ENCODE results near the gene AMH.

Gene AMH

DNA sequence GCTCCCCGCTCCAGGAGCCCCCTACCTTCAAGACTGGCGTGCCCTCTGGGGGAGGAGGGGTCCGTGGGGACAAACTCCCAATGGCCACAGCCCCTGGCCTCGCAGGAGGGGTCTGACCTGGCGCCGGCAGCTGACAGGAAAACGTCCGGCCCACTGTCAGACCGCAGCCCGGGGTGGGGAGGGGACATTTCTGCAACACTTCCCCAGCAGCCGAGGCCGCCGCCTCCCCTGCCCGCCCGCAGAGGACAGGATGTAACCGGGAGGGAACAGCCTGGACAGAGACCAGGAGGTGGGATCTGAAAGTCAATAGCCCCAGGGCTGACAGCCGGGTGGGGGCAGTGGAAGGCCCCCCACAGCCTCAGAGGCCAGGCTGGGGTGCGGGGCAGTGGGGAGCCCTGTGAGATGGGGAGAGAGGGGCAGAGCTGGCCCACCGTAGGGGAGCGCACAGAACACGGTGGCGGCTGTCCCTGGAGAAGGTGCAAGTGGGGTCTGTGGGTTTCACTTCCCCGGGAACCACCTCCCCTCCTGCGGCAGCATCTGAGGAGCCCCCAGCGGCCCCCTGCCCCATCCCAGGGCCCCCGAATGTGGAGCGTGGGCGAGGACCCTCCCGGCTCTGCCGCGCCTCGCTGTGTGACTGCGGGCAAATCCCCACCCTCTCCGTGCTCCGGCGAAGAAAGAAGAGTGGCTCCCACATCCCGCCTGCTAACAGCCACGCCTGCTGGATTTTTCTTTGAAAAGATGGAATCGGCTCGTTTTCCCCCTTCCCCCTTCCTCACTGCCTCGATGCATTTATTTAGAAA is 33.1 kb downstream of the AMH start, which contains the start of gene PEAK3:
Gene PEAK3, minus strand, starts transcription at position 114 of the 800 bp plus-strand sequence. CDS start 1,244 bp downstream, outside the sequence.
- H3K4me3 ChIP-seq (ENCODE audit: low read depth, low read length): no peak within 1 kb of the TSS
- TF ChIP-seq, protein P1, sequence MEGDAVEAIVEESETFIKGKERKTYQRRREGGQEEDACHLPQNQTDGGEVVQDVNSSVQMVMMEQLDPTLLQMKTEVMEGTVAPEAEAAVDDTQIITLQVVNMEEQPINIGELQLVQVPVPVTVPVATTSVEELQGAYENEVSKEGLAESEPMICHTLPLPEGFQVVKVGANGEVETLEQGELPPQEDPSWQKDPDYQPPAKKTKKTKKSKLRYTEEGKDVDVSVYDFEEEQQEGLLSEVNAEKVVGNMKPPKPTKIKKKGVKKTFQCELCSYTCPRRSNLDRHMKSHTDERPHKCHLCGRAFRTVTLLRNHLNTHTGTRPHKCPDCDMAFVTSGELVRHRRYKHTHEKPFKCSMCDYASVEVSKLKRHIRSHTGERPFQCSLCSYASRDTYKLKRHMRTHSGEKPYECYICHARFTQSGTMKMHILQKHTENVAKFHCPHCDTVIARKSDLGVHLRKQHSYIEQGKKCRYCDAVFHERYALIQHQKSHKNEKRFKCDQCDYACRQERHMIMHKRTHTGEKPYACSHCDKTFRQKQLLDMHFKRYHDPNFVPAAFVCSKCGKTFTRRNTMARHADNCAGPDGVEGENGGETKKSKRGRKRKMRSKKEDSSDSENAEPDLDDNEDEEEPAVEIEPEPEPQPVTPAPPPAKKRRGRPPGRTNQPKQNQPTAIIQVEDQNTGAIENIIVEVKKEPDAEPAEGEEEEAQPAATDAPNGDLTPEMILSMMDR (IDR thresholded peaks at IDR 0.05; ENCODE audit: insufficient read depth, low read depth, low read length, missing control alignments): no peak
- DNase-seq (ENCODE audit: low read depth): peak; percentile 45

DNA sequence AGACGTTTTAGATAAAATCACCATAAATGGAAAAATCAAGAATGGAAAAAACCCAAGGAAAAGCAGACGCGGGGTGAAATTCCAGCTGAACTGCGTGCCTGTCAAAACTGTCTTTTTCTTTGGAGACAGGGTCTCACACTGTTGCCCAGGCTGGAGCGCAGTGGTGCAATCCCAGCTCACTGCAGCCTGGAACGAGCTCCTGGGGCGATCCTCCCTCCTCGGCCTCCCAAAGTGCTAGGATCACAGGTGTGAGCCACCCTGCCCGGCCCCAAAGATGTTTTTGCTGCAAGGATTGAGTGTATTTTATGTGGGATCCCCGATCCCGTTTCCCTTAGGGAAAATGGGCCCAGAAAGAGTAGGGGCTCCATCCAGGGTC is 33.7 kb downstream of the AMH start:
- TF ChIP-seq, protein P1 (IDR thresholded peaks at IDR 0.05; ENCODE audit: insufficient read depth, low read depth, low read length, missing control alignments): no peak
- H3K4me3 ChIP-seq (ENCODE audit: low read depth, low read length): no peak overlapping the region

DNA sequence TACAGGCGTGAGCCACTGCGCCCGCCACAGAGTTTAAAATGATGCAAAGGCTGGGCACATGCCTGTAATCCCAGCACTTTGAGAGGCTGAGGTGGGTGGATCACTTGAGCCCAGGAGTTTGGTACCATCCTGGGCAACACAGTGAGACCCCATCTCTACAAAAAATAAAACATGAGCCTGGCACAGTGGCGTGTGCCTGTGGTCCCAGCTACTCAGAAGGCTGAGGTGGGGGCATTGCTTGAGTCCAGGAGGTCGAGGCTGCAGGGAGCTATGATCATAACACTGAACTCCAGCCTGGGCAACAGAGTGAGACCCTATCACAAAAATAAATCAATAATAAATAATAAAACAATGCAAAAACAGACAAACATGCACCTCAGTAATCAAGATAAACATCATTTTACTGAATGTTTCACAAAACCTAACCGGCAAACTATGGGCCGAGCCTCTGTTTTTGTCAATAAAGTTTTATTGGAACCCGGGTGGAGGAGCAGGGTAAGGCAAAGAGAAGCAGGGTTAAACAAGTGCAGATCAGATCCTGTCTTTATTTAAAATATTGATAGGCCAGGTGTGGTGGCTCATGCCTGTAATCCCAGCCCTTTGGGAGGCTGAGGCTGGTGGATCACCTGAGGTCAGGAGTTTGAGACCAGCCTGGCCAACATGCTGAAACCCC is 34.8 kb downstream of the AMH start:
- DNase-seq (ENCODE audit: low read depth): no peak
- no peak overlapping the region for H3K4me3 ChIP-seq (ENCODE audit: low read depth, low read length)
- TF ChIP-seq, protein P1 (IDR thresholded peaks at IDR 0.05; ENCODE audit: insufficient read depth, low read depth, low read length, missing control alignments): no peak

More for the DNA sequence above, 33.7 kb downstream of the AMH start:
- no peak for DNase-seq (ENCODE audit: low read depth)

DNA sequence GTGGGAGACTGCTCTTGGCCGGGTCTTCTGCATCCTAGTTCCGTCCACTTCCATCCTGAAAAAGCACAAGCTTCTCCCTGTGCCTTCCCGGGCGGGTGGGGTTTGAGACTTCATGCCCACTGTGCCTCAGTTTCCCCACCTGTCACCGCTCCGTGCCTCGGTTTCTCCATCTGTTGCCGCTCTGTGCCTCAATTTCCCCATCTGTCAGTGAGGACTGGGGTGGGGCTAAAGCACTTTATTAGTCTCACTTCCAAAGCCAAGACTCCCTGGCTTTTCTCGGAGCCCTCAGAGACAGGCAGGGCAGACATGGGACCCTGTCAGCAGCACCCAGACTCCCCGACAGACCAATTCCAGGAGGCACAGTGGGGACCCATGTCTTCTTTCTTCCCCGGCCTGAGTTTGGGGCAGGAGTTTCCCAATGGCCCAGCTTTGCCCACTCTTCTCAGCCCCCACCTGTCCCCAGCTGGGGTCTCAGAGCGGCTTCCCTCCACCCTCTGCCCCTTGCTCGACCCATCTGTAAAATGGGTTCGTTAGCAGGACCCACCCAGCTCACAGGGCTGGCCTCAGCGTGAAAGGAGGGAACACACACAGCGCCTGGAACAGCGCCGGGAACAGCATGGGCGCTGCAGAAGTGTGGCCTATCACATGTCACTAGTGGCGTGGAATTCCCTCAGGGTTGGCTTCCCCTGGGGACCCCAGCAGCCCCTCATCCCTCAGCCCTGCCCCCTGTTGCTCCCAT is 37.4 kb downstream of the AMH start:
- DNase-seq (ENCODE audit: low read depth): no peak
- TF ChIP-seq, protein P1 (IDR thresholded peaks at IDR 0.05; ENCODE audit: insufficient read depth, low read depth, low read length, missing control alignments): no peak

DNA sequence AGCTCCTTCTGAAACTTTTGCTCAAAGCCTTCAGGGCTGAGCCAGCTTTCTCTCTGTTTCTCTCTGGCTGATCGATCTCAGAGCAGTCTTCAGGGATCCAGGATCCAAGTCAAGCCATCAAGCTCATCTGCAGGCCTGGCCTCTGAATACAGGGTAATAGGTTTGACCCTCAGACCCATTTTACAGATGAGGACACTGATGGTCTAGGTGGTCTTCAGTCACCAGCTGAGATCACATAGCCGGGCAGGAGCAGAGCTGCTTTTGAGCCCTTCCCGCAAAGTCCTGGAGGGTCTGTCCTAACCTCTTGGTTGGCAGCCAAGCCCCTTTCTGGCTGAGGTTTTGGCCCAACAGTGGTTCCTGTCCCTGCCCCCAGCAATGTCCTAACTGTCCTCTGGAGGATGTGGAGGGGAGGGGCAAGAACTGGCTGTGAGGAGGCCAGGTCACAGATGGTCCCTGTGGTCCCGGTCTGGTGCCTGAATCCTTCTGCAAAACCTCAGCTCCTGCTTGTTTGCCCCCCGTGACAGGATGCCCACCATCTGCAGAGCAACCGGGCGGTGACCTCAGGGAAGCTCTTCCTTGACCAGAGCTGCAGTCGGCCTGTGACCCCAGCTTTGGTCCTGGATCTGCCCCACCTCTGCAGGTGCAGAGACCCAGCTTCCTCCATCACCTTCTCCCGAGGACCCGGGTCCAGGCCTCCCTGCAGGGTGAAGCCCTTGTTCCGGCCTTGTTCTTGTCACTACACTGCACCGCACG is 38.6 kb downstream of the AMH start:
- H3K4me3 ChIP-seq (ENCODE audit: low read depth, low read length): no peak overlapping the region
- no peak for DNase-seq (ENCODE audit: low read depth)
- TF ChIP-seq, protein P1 (IDR thresholded peaks at IDR 0.05; ENCODE audit: insufficient read depth, low read depth, low read length, missing control alignments): no peak

More for the DNA sequence above, 37.4 kb downstream of the AMH start:
- no peak overlapping the region for H3K4me3 ChIP-seq (ENCODE audit: low read depth, low read length)

DNA sequence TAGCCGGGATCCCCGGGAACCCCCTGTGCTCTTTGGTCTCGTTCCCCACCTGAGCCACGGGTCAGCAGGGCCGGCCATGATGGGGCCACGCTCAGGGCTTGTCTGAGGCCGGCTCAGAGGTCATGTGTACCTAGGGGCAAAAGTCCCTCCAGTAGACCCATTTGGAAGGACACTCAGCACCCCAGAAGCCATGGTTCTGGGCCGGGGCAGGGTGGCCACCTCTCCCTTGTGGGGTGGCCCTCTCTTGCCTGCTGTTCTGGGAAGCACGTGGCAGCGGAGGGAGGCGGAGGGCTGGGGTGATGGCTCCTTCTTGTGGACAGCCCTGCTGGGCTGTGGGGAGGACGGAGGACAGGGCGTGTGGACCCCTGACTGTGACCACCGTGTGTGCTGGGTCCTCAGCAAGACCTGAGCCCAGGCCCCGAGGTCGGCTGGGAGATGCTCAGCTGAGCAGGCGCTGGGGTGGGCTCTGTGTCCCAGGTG is 39.3 kb downstream of the AMH start:
- TF ChIP-seq, protein P1 (IDR thresholded peaks at IDR 0.05; ENCODE audit: insufficient read depth, low read depth, low read length, missing control alignments): no peak
- H3K4me3 ChIP-seq (ENCODE audit: low read depth, low read length): no peak overlapping the region
- DNase-seq (ENCODE audit: low read depth): no peak
